ENCODE data around the gene XRCC3. TPM values are rescaled to one million over a fixed set of nuclear protein-coding genes. Genes with fewer than 3 reads are reported as not detected.
A peak's percentile ranks its signal among the peaks of the same experiment; 100 is the strongest.

XRCC3 gene
- total RNA-seq (10.6 TPM), polyA plus RNA-seq (5.4 TPM)

- H3K36me3 ChIP-seq (ENCODE audit: insufficient read depth): no peaks in the 10 kb centered on the region
- H3K27ac ChIP-seq (ENCODE audit: low read depth): peak within 1 kb of the TSS; percentile 88
- no peaks in the 10 kb centered on the region for H3K4me1 ChIP-seq (ENCODE audit: insufficient read depth)
- peak; percentile 98 for DNase-seq (ENCODE audit: extremely low spot score)
- WGBS: under 1% methylated on average over 121 of the region's 121 CpGs
- peak within 1 kb of the TSS; percentile 96 for H3K4me3 ChIP-seq (ENCODE audit: low read depth, low read length)
Observed at GRCh38 chr14:103715052-103716000, at the start of gene XRCC3, which contains the start of gene ZFYVE21. Gene XRCC3 (minus strand): TSS chr14:103715451. CDS start chr14:103711087, 4,364 bp downstream. Gene ZFYVE21 (plus strand): TSS chr14:103715810. CDS start chr14:103715842, 32 bp downstream.

- no peaks in the 10 kb centered on the region for H3K4me1 ChIP-seq (ENCODE audit: insufficient read depth)
- DNase-seq (ENCODE audit: extremely low spot score): no peak
- 92% methylated on average over 5 of the region's 5 CpGs for WGBS
- no peaks in the 10 kb centered on the region for H3K36me3 ChIP-seq (ENCODE audit: insufficient read depth)
- no peak overlapping the region for H3K27ac ChIP-seq (ENCODE audit: low read depth)
- H3K4me3 ChIP-seq (ENCODE audit: low read depth, low read length): no peak overlapping the region
Observed at GRCh38 chr14:103763730-103764488, 48.7 kb upstream of the XRCC3 start.

GRCh38 chr14:103762541-103762940 is 47.3 kb upstream of the XRCC3 start:
- no peak for DNase-seq (ENCODE audit: extremely low spot score)
- no peak overlapping the region for H3K4me3 ChIP-seq (ENCODE audit: low read depth, low read length)
- WGBS: 62% methylated on average over 13 of the region's 13 CpGs

GRCh38 chr14:103762036-103762435 is 46.8 kb upstream of the XRCC3 start:
- no peaks in the 10 kb centered on the region for H3K36me3 ChIP-seq (ENCODE audit: insufficient read depth)
- H3K4me1 ChIP-seq (ENCODE audit: insufficient read depth): no peaks in the 10 kb centered on the region
- no peak overlapping the region for H3K27ac ChIP-seq (ENCODE audit: low read depth)
- no peak for DNase-seq (ENCODE audit: extremely low spot score)
- 22% methylated on average over 1 of the region's 1 CpG for WGBS
- no peak overlapping the region for H3K4me3 ChIP-seq (ENCODE audit: low read depth, low read length)

More at GRCh38 chr14:103762541-103762940, 47.3 kb upstream of the XRCC3 start:
- no peaks in the 10 kb centered on the region for H3K36me3 ChIP-seq (ENCODE audit: insufficient read depth)
- no peak overlapping the region for H3K27ac ChIP-seq (ENCODE audit: low read depth)
- H3K4me1 ChIP-seq (ENCODE audit: insufficient read depth): no peaks in the 10 kb centered on the region

- Histone ChIP-seq H3K36me3 (ENCODE audit: insufficient read depth) (no peaks in the 10 kb centered on the region), H3K27ac (ENCODE audit: low read depth) (no peak overlapping the region), H3K4me3 (ENCODE audit: low read depth, low read length) (no peak overlapping the region), H3K4me1 (ENCODE audit: insufficient read depth) (no peaks in the 10 kb centered on the region)
- 89% methylated on average over 8 of the region's 8 CpGs for WGBS
- no peak for DNase-seq (ENCODE audit: extremely low spot score)
Observed at GRCh38 chr14:103758059-103758776, 43.0 kb upstream of the XRCC3 start.

- WGBS: 86% methylated on average over 6 of the region's 6 CpGs
- H3K36me3 ChIP-seq (ENCODE audit: insufficient read depth): no peaks in the 10 kb centered on the region
- DNase-seq (ENCODE audit: extremely low spot score): no peak
Observed at GRCh38 chr14:103755060-103755459, 39.8 kb upstream of the XRCC3 start.

GRCh38 chr14:103753774-103754173 is 38.5 kb upstream of the XRCC3 start:
- no peak overlapping the region for H3K4me3 ChIP-seq (ENCODE audit: low read depth, low read length)
- WGBS: 86% methylated on average over 9 of the region's 9 CpGs
- H3K4me1 ChIP-seq (ENCODE audit: insufficient read depth): no peaks in the 10 kb centered on the region
- H3K27ac ChIP-seq (ENCODE audit: low read depth): no peak overlapping the region
- DNase-seq (ENCODE audit: extremely low spot score): no peak
- no peaks in the 10 kb centered on the region for H3K36me3 ChIP-seq (ENCODE audit: insufficient read depth)

More at GRCh38 chr14:103755060-103755459, 39.8 kb upstream of the XRCC3 start:
- Histone ChIP-seq H3K27ac (ENCODE audit: low read depth) (no peak overlapping the region), H3K4me1 (ENCODE audit: insufficient read depth) (no peaks in the 10 kb centered on the region), H3K4me3 (ENCODE audit: low read depth, low read length) (no peak overlapping the region)

- no peaks in the 10 kb centered on the region for H3K4me1 ChIP-seq (ENCODE audit: insufficient read depth)
- WGBS: 88% methylated on average over 5 of the region's 5 CpGs
- DNase-seq (ENCODE audit: extremely low spot score): no peak
- H3K36me3 ChIP-seq (ENCODE audit: insufficient read depth): no peaks in the 10 kb centered on the region
- H3K27ac ChIP-seq (ENCODE audit: low read depth): no peak overlapping the region
- no peak overlapping the region for H3K4me3 ChIP-seq (ENCODE audit: low read depth, low read length)
Observed at GRCh38 chr14:103749860-103750259, 34.6 kb upstream of the XRCC3 start.

- Histone ChIP-seq H3K36me3 (ENCODE audit: insufficient read depth) (no peaks in the 10 kb centered on the region), H3K4me3 (ENCODE audit: low read depth, low read length) (no peak overlapping the region), H3K4me1 (ENCODE audit: insufficient read depth) (no peaks in the 10 kb centered on the region), H3K27ac (ENCODE audit: low read depth) (no peak overlapping the region)
- 88% methylated on average over 5 of the region's 5 CpGs for WGBS
- no peak for DNase-seq (ENCODE audit: extremely low spot score)
Observed at GRCh38 chr14:103749452-103749851, 34.2 kb upstream of the XRCC3 start.

GRCh38 chr14:103748534-103748857 is 33.2 kb upstream of the XRCC3 start:
- WGBS: 87% methylated on average over 5 of the region's 5 CpGs
- DNase-seq (ENCODE audit: extremely low spot score): no peak
- Histone ChIP-seq H3K27ac (ENCODE audit: low read depth) (no peak overlapping the region), H3K4me3 (ENCODE audit: low read depth, low read length) (no peak overlapping the region), H3K4me1 (ENCODE audit: insufficient read depth) (no peaks in the 10 kb centered on the region), H3K36me3 (ENCODE audit: insufficient read depth) (no peaks in the 10 kb centered on the region)

GRCh38 chr14:103746701-103747100 is 31.4 kb upstream of the XRCC3 start:
- H3K4me3 ChIP-seq (ENCODE audit: low read depth, low read length): no peak overlapping the region
- 88% methylated on average over 10 of the region's 10 CpGs for WGBS
- no peak overlapping the region for H3K27ac ChIP-seq (ENCODE audit: low read depth)
- no peak for DNase-seq (ENCODE audit: extremely low spot score)
- no peaks in the 10 kb centered on the region for H3K36me3 ChIP-seq (ENCODE audit: insufficient read depth)
- H3K4me1 ChIP-seq (ENCODE audit: insufficient read depth): no peaks in the 10 kb centered on the region

GRCh38 chr14:103745424-103745823 is 30.2 kb upstream of the XRCC3 start:
- no peaks in the 10 kb centered on the region for H3K36me3 ChIP-seq (ENCODE audit: insufficient read depth)
- no peak for DNase-seq (ENCODE audit: extremely low spot score)
- no peaks in the 10 kb centered on the region for H3K4me1 ChIP-seq (ENCODE audit: insufficient read depth)
- 85% methylated on average over 5 of the region's 5 CpGs for WGBS
- H3K4me3 ChIP-seq (ENCODE audit: low read depth, low read length): no peak overlapping the region
- H3K27ac ChIP-seq (ENCODE audit: low read depth): no peak overlapping the region

- Histone ChIP-seq H3K4me3 (ENCODE audit: low read depth, low read length) (no peak overlapping the region), H3K36me3 (ENCODE audit: insufficient read depth) (no peaks in the 10 kb centered on the region), H3K4me1 (ENCODE audit: insufficient read depth) (no peaks in the 10 kb centered on the region), H3K27ac (ENCODE audit: low read depth) (no peak overlapping the region)
- WGBS: 82% methylated on average over 15 of the region's 15 CpGs
- no peak for DNase-seq (ENCODE audit: extremely low spot score)
Observed at GRCh38 chr14:103744621-103745395, 29.6 kb upstream of the XRCC3 start.
